ENCODE data around the gene RPUSD1. TPM values are rescaled to one million over a fixed set of nuclear protein-coding genes. Genes with fewer than 3 reads are reported as not detected.

The RPUSD1 gene
- total and polyA plus RNA-seq, 2 of the 13 experiments (the other 11 are each of a cell fraction or from before 2014, with no cell fraction given) = 13.1 to 26.2 TPM

- no peak for TF ChIP-seq ZNF224 (CRISPR knock-in tag; IDR thresholded peaks at IDR 0.05)
- TF ChIP-seq, protein P1, sequence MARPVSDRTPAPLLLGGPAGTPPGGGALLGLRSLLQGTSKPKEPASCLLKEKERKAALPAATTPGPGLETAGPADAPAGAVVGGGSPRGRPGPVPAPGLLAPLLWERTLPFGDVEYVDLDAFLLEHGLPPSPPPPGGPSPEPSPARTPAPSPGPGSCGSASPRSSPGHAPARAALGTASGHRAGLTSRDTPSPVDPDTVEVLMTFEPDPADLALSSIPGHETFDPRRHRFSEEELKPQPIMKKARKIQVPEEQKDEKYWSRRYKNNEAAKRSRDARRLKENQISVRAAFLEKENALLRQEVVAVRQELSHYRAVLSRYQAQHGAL (CRISPR knock-in tag; IDR thresholded peaks at IDR 0.05; ENCODE audit: not compliant biosample characterization) = no peak
- no peak for TF ChIP-seq SMAD3 (CRISPR knock-in tag; IDR thresholded peaks at IDR 0.05)
- peak; percentile 93 for TF ChIP-seq HDAC1 (CRISPR knock-in tag; IDR thresholded peaks at IDR 0.05)
- TF ChIP-seq, protein P2, sequence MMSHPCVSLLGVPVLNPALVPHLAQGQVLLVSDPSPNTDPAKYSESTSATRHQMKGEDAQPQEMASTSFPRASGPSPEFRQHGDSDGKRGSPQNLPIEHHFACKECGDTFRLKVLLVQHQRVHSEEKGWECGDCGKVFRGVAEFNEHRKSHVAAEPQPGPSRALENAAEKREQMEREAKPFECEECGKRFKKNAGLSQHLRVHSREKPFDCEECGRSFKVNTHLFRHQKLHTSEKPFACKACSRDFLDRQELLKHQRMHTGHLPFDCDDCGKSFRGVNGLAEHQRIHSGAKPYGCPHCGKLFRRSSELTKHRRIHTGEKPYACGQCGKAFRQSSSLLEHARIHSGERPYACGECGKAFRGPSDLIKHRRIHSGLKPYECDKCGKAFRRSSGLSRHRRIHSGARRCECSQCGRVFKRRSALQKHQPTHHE (CRISPR knock-in tag; IDR thresholded peaks at IDR 0.05; ENCODE audit: borderline replicate concordance) = no peak
- TF ChIP-seq, protein P3, sequence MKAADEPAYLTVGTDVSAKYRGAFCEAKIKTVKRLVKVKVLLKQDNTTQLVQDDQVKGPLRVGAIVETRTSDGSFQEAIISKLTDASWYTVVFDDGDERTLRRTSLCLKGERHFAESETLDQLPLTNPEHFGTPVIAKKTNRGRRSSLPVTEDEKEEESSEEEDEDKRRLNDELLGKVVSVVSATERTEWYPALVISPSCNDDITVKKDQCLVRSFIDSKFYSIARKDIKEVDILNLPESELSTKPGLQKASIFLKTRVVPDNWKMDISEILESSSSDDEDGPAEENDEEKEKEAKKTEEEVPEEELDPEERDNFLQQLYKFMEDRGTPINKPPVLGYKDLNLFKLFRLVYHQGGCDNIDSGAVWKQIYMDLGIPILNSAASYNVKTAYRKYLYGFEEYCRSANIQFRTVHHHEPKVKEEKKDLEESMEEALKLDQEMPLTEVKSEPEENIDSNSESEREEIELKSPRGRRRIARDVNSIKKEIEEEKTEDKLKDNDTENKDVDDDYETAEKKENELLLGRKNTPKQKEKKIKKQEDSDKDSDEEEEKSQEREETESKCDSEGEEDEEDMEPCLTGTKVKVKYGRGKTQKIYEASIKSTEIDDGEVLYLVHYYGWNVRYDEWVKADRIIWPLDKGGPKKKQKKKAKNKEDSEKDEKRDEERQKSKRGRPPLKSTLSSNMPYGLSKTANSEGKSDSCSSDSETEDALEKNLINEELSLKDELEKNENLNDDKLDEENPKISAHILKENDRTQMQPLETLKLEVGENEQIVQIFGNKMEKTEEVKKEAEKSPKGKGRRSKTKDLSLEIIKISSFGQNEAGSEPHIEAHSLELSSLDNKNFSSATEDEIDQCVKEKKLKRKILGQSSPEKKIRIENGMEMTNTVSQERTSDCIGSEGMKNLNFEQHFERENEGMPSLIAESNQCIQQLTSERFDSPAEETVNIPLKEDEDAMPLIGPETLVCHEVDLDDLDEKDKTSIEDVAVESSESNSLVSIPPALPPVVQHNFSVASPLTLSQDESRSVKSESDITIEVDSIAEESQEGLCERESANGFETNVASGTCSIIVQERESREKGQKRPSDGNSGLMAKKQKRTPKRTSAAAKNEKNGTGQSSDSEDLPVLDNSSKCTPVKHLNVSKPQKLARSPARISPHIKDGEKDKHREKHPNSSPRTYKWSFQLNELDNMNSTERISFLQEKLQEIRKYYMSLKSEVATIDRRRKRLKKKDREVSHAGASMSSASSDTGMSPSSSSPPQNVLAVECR (CRISPR knock-in tag; IDR thresholded peaks at IDR 0.05; ENCODE audit: borderline replicate concordance) = peak; percentile 88
- TF ChIP-seq, protein P4, sequence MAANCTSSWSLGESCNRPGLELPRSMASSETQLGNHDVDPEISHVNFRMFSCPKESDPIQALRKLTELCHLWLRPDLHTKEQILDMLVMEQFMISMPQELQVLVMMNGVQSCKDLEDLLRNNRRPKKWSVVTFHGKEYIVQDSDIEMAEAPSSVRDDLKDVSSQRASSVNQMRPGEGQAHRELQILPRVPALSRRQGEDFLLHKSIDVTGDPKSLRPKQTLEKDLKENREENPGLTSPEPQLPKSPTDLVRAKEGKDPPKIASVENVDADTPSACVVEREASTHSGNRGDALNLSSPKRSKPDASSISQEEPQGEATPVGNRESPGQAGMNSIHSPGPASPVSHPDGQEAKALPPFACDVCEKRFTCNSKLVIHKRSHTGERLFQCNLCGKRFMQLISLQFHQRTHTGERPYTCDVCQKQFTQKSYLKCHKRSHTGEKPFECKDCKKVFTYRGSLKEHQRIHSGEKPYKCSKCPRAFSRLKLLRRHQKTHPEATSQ (CRISPR knock-in tag; IDR thresholded peaks at IDR 0.05; ENCODE audit: borderline replicate concordance) = no peak
- no peak; the same call in 1 of the 2 replicates for TF ChIP-seq ZNF263 (CRISPR knock-in tag; IDR thresholded peaks at IDR 0.05)
- no peak for TF ChIP-seq MBD4 (IDR thresholded peaks at IDR 0.05; ENCODE audit: borderline replicate concordance, low read length)
- TF ChIP-seq, protein P5, sequence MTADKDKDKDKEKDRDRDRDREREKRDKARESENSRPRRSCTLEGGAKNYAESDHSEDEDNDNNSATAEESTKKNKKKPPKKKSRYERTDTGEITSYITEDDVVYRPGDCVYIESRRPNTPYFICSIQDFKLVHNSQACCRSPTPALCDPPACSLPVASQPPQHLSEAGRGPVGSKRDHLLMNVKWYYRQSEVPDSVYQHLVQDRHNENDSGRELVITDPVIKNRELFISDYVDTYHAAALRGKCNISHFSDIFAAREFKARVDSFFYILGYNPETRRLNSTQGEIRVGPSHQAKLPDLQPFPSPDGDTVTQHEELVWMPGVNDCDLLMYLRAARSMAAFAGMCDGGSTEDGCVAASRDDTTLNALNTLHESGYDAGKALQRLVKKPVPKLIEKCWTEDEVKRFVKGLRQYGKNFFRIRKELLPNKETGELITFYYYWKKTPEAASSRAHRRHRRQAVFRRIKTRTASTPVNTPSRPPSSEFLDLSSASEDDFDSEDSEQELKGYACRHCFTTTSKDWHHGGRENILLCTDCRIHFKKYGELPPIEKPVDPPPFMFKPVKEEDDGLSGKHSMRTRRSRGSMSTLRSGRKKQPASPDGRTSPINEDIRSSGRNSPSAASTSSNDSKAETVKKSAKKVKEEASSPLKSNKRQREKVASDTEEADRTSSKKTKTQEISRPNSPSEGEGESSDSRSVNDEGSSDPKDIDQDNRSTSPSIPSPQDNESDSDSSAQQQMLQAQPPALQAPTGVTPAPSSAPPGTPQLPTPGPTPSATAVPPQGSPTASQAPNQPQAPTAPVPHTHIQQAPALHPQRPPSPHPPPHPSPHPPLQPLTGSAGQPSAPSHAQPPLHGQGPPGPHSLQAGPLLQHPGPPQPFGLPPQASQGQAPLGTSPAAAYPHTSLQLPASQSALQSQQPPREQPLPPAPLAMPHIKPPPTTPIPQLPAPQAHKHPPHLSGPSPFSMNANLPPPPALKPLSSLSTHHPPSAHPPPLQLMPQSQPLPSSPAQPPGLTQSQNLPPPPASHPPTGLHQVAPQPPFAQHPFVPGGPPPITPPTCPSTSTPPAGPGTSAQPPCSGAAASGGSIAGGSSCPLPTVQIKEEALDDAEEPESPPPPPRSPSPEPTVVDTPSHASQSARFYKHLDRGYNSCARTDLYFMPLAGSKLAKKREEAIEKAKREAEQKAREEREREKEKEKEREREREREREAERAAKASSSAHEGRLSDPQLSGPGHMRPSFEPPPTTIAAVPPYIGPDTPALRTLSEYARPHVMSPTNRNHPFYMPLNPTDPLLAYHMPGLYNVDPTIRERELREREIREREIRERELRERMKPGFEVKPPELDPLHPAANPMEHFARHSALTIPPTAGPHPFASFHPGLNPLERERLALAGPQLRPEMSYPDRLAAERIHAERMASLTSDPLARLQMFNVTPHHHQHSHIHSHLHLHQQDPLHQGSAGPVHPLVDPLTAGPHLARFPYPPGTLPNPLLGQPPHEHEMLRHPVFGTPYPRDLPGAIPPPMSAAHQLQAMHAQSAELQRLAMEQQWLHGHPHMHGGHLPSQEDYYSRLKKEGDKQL (CRISPR knock-in tag; IDR thresholded peaks at IDR 0.05; ENCODE audit: low read depth) = no peak
- TF ChIP-seq PHF8 (CRISPR knock-in tag; IDR thresholded peaks at IDR 0.05) = peak; percentile 75
- peak; percentile 63 for TF ChIP-seq HDAC2 (CRISPR knock-in tag; IDR thresholded peaks at IDR 0.05)
- 0 out of 2 replicates have a peak, but pooled peaks have one; percentile 8 for TF ChIP-seq ZC3H13 (CRISPR knock-in tag; IDR thresholded peaks at IDR 0.05)
- TF ChIP-seq SIN3B (IDR thresholded peaks at IDR 0.05; ENCODE audit: low read length) = peak; percentile 88
- TF ChIP-seq MTA1 (CRISPR knock-in tag; IDR thresholded peaks at IDR 0.05; ENCODE audit: borderline replicate concordance) = peak; percentile 55; the same call in 1 of the 2 replicates
Observed at GRCh38 chr16:788399-789126, 382 bp upstream of the RPUSD1 start, which contains the start of gene CHTF18 (continued).
